Lower lobe of right lung (tissue), 2 donors: Measurements from ENCODE around the gene AQP12B. TPM values are rescaled to one million over a fixed set of nuclear protein-coding genes. Genes with fewer than 3 reads are reported as not detected.

Experiments used
- ATAC-seq, 2 donors: fragments of 200-7000 bp; cut with Tn5 transposase; one replicate each; pipeline ENCODE4 v1.9.1; 2020 to 2022; ENCODE audit warnings: mild to moderate bottlenecking in 2 of 2, moderate library complexity in 2 of 2
- DNase-seq: peaks from one replicate; pipeline ENCODE4 v3.0.0-alpha.2; 2020
- H3K27ac ChIP-seq: fragments of 200-600 bp; one replicate; pipeline ENCODE4 v1.8.0; 2022
- H3K27me3 ChIP-seq: fragments of 200-600 bp; one replicate; pipeline ENCODE4 v1.8.0; 2022; ENCODE audit warnings: low read depth
- H3K36me3 ChIP-seq: fragments of 200-600 bp; one replicate; pipeline ENCODE4 v1.8.0; 2022; ENCODE audit warnings: mild to moderate bottlenecking
- H3K4me1 ChIP-seq: fragments of 200-600 bp; one replicate; pipeline ENCODE4 v1.8.0; 2022
- H3K4me3 ChIP-seq: fragments of 200-600 bp; one replicate; pipeline ENCODE4 v1.8.0; 2022; ENCODE audit warnings: mild to moderate bottlenecking
- H3K9me3 ChIP-seq: fragments of 200-600 bp; one replicate; pipeline ENCODE4 v1.8.0; 2022
- CTCF ChIP-seq: fragments of 200-600 bp; IDR thresholded peaks from one replicate; pipeline ENCODE4 v1.8.0; 2022; ENCODE audit warnings: antibody characterized with exemption, mild to moderate bottlenecking
- intact Hi-C: fragments of 100-400 bp; cut with DNase I; formaldehyde crosslinking; loops from one replicate; pipeline ENCODE4 v1.11.0; 2022
- total RNA-seq: library from RNA; stranded (reverse); fragmentation: NEBNext Ultra II Directional; extraction: Animal tissue kit (Norgen Biotek cat#: 25700); gene quantifications from one replicate; pipeline ENCODE4 v1.2.1, GENCODE V29; 2021
- donor health status: DM: no; HTN: yes; CAD: no; lungs with severe emphysema.

AQP12B gene
- total RNA-seq, 1 donor from 2014 or later: not detected

GRCh38 chr2:240644171-240644651, 38.5 kb downstream of the AQP12B start:
- H3K27me3 ChIP-seq: peaks cover 33% of the 10 kb centered on the region

GRCh38 chr2:240643811-240644150, 38.9 kb downstream of the AQP12B start:
- H3K27ac ChIP-seq: no peak overlapping the region
- TF ChIP-seq CTCF: no peak
- H3K4me1 ChIP-seq: no peaks in the 10 kb centered on the region
- intact Hi-C loops: no loop called here
- no peak for DNase-seq
- ATAC-seq: no peak
- peaks cover 29% of the 10 kb centered on the region for H3K27me3 ChIP-seq
- no peaks in the 10 kb centered on the region for H3K9me3 ChIP-seq
- H3K36me3 ChIP-seq: no peaks in the 10 kb centered on the region
- no peak overlapping the region for H3K4me3 ChIP-seq

More at GRCh38 chr2:240644171-240644651, 38.5 kb downstream of the AQP12B start:
- no peak for TF ChIP-seq CTCF
- ATAC-seq (no peak), DNase-seq (no peak)
- intact Hi-C loops: no loop called here
- H3K27ac ChIP-seq: no peak overlapping the region
- H3K9me3 ChIP-seq: no peaks in the 10 kb centered on the region
- no peaks in the 10 kb centered on the region for H3K36me3 ChIP-seq
- H3K4me1 ChIP-seq: no peaks in the 10 kb centered on the region
- H3K4me3 ChIP-seq: no peak overlapping the region

GRCh38 chr2:240643093-240643810, 39.4 kb downstream of the AQP12B start:
- H3K36me3 ChIP-seq: no peaks in the 10 kb centered on the region
- DNase-seq (no peak), ATAC-seq (no peak)
- H3K27me3 ChIP-seq: peaks cover 24% of the 10 kb centered on the region
- no peaks in the 10 kb centered on the region for H3K4me1 ChIP-seq
- no peak overlapping the region for H3K4me3 ChIP-seq
- no peaks in the 10 kb centered on the region for H3K9me3 ChIP-seq
- no peak for TF ChIP-seq CTCF
- intact Hi-C loops: no loop called here
- H3K27ac ChIP-seq: no peak overlapping the region

GRCh38 chr2:240642806-240643092, 39.9 kb downstream of the AQP12B start:
- DNase-seq (no peak), ATAC-seq (no peak)
- Histone ChIP-seq H3K4me1 (no peaks in the 10 kb centered on the region), H3K9me3 (no peaks in the 10 kb centered on the region), H3K27me3 (peaks cover 19% of the 10 kb centered on the region), H3K27ac (no peak overlapping the region), H3K4me3 (no peak overlapping the region), H3K36me3 (no peaks in the 10 kb centered on the region)
- TF ChIP-seq CTCF: no peak
- intact Hi-C loops: no loop called here

- TF ChIP-seq CTCF: no peak
- H3K27ac ChIP-seq: no peak overlapping the region
- no peak overlapping the region for H3K4me3 ChIP-seq
- no peaks in the 10 kb centered on the region for H3K9me3 ChIP-seq
- intact Hi-C loops: no loop called here
- DNase-seq: no peak
- no peak for ATAC-seq
- peaks cover 14% of the 10 kb centered on the region for H3K27me3 ChIP-seq
- H3K36me3 ChIP-seq: no peaks in the 10 kb centered on the region
- H3K4me1 ChIP-seq: no peaks in the 10 kb centered on the region
Observed at GRCh38 chr2:240642061-240642805, 40.5 kb downstream of the AQP12B start.
